ENCODE results near the gene KCTD5. TPM values are rescaled to one million over a fixed set of nuclear protein-coding genes. Genes with fewer than 3 reads are reported as not detected.

Gene KCTD5
- total RNA-seq, 1 donor from 2014 or later = 27.3 TPM

GRCh38 chr16:2724816-2725348 lies 42.6 kb downstream of the KCTD5 start:
- Mint-ChIP-seq H3K4me1 (ENCODE audit: low read depth) (peaks cover 3% of the 10 kb centered on the region), H3K27me3 (ENCODE audit: low read depth) (peaks cover 3% of the 10 kb centered on the region), H3K4me3 (ENCODE audit: unreplicated experiment) (no peak overlapping the region), H3K36me3 (ENCODE audit: low read depth) (no peaks in the 10 kb centered on the region), H3K27ac (ENCODE audit: unreplicated experiment) (no peak overlapping the region), H3K9me3 (ENCODE audit: low read depth) (no peaks in the 10 kb centered on the region)
- TF ChIP-seq CTCF (IDR thresholded peaks at IDR 0.05) = no peak
- DNase-seq (ENCODE audit: low spot score) = no peak

- H3K36me3 Mint-ChIP-seq (ENCODE audit: low read depth) = no peaks in the 10 kb centered on the region
- no peak overlapping the region for H3K4me3 Mint-ChIP-seq (ENCODE audit: unreplicated experiment)
- H3K27ac Mint-ChIP-seq (ENCODE audit: unreplicated experiment) = no peak overlapping the region
- no peak for DNase-seq (ENCODE audit: low spot score)
- H3K4me1 Mint-ChIP-seq (ENCODE audit: low read depth) = peaks cover 3% of the 10 kb centered on the region
- no peaks in the 10 kb centered on the region for H3K9me3 Mint-ChIP-seq (ENCODE audit: low read depth)
- no peak for TF ChIP-seq CTCF (IDR thresholded peaks at IDR 0.05)
- peaks cover 3% of the 10 kb centered on the region for H3K27me3 Mint-ChIP-seq (ENCODE audit: low read depth)
Measured at GRCh38 chr16:2726923-2727322, 44.6 kb downstream of the KCTD5 start.

GRCh38 chr16:2728034-2728433 lies 45.7 kb downstream of the KCTD5 start:
- H3K27me3 Mint-ChIP-seq (ENCODE audit: low read depth) = peaks cover 3% of the 10 kb centered on the region
- no peaks in the 10 kb centered on the region for H3K36me3 Mint-ChIP-seq (ENCODE audit: low read depth)
- no peak overlapping the region for H3K27ac Mint-ChIP-seq (ENCODE audit: unreplicated experiment)
- no peak overlapping the region for H3K4me3 Mint-ChIP-seq (ENCODE audit: unreplicated experiment)
- H3K9me3 Mint-ChIP-seq (ENCODE audit: low read depth) = no peaks in the 10 kb centered on the region
- TF ChIP-seq CTCF (IDR thresholded peaks at IDR 0.05) = no peak
- no peak for DNase-seq (ENCODE audit: low spot score)
- peaks cover 2% of the 10 kb centered on the region for H3K4me1 Mint-ChIP-seq (ENCODE audit: low read depth)

- TF ChIP-seq CTCF (IDR thresholded peaks at IDR 0.05) = no peak
- Mint-ChIP-seq H3K27me3 (ENCODE audit: low read depth) (peaks cover 1% of the 10 kb centered on the region), H3K27ac (ENCODE audit: unreplicated experiment) (no peak overlapping the region), H3K36me3 (ENCODE audit: low read depth) (no peaks in the 10 kb centered on the region), H3K4me3 (ENCODE audit: unreplicated experiment) (no peak overlapping the region), H3K4me1 (ENCODE audit: low read depth) (no peaks in the 10 kb centered on the region), H3K9me3 (ENCODE audit: low read depth) (no peaks in the 10 kb centered on the region)
- DNase-seq (ENCODE audit: low spot score) = no peak
Measured at GRCh38 chr16:2734844-2735515, 52.7 kb downstream of the KCTD5 start.

- no peak for DNase-seq (ENCODE audit: low spot score)
- no peak overlapping the region for H3K4me3 Mint-ChIP-seq (ENCODE audit: unreplicated experiment)
- H3K27me3 Mint-ChIP-seq (ENCODE audit: low read depth) = peaks cover 1% of the 10 kb centered on the region
- no peaks in the 10 kb centered on the region for H3K36me3 Mint-ChIP-seq (ENCODE audit: low read depth)
- no peaks in the 10 kb centered on the region for H3K9me3 Mint-ChIP-seq (ENCODE audit: low read depth)
- no peaks in the 10 kb centered on the region for H3K4me1 Mint-ChIP-seq (ENCODE audit: low read depth)
- TF ChIP-seq CTCF (IDR thresholded peaks at IDR 0.05) = no peak
- no peak overlapping the region for H3K27ac Mint-ChIP-seq (ENCODE audit: unreplicated experiment)
Measured at GRCh38 chr16:2736476-2737237, 54.3 kb downstream of the KCTD5 start.
